OCI-M2 (cell line): Measurements from ENCODE around the gene ANKRD63.

Experiments
- DNase-seq: peaks from one replicate; lab custom pipeline; 2025; ENCODE audit not compliant: unreplicated experiment; lab: John Stamatoyannopoulos, UW

ANKRD63 gene

DNA sequence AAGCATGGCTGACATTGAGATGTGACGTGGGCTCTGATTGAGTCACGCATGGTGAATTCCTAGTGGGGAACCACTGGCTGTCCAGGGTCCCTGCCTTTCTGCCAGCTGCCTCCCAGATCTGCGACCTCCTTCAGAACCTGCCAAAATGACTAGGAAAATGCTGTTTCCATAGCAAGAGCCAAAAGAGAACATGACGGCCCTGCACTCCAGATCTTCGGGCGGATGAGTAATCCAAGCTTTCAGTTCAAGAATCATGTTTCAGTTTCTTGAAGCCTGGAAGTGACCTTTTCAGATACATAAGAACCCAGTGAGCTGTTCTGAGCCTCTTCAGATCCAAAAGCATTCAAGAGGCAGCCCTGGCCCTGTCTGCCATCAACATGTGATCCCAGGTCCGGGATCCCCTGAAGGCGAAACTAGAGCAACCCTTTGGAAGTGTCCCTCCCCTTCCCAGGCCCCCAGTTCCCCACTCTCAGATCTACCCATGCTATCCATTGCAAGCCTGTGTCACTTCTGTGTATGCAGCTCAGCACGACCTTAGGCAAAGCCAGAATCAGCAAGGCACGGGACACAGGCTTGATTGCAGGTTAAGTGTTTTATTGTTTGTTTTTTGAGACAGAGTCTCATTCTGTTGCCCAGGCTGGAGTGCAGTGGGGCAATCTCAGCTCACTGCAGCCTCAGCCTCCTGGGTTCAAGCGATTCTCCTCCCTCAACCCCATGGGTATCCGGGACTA lies 19.7 kb downstream of the ANKRD63 start:
- no peak for DNase-seq

DNA sequence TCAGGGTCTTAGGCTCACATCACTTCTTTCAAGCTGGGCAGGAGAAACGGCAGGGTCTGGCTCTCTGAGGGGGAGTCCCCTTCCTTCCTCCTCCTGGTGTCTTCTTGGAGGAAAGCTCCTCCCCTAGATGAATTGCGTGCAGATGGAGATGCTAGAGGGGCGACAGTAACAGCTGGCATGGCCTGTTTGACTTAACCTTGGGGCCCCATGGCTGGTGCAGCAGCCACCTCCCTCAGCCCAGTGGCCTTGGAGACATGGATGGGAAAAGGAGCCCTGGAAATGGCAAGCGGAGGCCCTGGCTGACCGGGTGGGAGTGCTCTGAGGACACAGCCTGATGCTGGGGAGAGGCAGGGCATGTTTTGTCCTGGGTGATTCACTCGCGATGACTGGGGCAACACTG lies 23.8 kb downstream of the ANKRD63 start:
- no peak for DNase-seq

DNA sequence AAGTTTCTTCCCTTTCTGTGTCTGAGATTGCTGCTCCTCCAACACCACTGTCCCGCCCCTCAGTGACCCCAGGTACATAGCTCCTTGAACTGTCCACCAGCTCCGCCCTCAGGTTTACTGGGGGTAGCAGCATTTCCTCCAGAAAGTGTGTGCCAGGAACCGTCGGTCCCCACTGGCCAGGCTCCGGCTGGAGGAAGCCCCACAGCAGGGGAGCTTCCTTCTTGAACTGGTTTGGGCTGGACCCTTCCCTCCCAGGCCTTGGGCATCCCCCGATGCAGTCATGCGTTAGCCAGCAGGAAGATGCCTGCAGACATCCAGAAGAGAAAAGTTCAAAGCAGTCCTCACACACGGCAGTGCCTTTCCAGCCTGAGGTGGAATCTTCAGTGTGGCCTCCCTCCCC lies 24.3 kb downstream of the ANKRD63 start:
- no peak for DNase-seq

DNA sequence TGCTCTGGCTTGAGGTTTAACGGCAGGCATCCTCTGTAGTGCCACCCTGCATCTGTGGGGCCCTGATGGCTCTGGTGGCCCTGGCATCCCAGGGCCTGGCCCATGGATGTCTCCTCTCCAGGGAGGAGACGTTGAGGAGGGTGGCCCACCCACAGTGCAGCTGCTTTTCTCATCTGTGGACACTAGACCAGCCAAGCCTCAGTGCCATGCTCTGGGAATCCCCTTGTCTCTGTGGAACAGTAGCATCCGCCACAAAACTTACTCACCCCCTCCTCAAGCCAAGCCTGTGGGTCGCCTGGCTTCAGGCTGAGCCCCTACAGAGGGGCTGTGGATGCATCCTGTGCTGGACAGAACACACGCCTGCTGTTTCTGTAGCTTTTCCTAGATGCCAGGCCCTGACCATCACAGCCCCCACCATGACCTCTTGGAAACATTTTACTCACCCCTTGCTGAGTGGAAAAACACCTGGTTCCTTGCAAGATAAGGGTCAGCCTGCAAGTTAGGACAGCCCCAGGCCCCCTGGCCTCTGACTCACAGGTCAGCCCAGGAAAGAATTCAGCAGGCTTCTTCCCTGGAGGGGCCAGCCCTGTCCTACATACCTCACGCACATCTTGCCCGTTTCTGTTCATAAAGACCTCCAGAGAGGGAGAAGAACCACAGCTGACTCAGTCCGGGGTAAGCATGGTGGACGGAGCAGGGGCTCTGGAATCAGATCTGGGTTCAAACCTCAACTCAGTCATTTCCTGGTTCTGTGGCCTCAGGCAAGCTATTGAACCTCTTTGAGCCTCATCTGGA lies 25.0 kb downstream of the ANKRD63 start:
- DNase-seq: no peak

DNA sequence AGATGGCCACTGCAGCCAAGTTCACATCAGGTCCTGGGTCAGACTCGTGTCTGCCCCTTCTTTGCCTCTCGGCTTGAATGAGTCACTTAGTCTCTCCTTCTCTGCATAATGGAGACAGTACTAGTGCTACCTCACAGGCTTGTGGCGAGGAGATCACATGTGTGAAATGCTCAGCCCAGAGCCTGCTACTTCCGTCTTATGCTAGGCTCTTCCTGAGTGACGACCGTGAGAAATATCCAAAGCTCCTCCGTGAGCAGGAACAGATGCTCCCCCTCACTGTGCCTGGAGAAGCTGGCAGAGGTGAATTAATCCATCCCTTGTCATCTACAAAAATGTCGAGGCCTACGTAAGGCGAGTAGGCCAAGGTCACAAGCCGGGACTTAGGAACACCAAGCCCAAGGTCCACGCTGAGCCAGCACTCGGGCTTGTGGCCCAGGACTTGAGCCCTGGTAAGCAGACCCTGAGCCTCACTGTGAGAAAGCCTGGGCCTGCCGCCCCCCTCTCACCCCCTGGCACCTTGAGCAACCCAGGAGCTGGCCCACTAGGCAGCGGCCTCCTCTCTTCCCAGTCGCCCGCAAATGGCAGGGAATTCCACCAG lies 26.1 kb downstream of the ANKRD63 start:
- DNase-seq: no peak

DNA sequence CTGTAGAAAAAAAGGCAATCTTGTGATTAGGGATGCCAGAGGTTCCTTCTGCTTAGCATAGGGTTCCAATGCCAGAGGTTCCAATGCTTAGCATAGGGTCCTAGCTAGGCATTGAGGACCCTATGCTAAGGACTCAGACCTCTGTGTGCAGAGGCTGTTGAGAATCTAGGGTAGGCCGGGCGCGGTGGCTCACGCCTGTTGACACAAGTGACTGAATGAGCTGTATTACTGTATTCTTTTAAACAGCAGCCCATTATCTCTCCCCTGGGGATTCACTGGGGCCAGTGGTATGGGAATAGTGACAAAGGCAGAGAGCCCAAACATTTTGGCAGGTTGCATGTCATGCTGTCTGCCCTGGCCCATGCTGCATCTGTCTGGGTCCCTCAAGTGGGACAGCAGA lies 27.8 kb downstream of the ANKRD63 start:
- DNase-seq: no peak

DNA sequence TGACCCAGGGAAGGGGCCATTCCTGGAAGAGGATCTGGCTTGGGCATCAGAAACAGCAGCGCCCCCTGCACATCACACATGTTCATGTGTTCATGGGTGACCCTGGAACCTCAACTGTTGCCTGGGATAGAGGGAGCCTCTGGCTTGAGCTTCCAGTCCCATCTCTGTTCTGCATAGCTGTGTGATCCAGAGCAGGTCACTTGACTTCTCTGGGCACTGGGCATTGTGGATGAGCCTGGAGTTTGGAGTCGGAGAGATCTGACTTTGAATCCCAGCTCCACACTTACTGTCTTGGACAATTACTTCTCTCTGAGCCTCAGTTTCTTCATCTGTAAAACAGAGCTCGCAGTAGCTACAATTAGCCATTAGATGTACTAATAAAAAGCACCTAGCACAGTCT lies 28.4 kb downstream of the ANKRD63 start:
- DNase-seq: no peak

DNA sequence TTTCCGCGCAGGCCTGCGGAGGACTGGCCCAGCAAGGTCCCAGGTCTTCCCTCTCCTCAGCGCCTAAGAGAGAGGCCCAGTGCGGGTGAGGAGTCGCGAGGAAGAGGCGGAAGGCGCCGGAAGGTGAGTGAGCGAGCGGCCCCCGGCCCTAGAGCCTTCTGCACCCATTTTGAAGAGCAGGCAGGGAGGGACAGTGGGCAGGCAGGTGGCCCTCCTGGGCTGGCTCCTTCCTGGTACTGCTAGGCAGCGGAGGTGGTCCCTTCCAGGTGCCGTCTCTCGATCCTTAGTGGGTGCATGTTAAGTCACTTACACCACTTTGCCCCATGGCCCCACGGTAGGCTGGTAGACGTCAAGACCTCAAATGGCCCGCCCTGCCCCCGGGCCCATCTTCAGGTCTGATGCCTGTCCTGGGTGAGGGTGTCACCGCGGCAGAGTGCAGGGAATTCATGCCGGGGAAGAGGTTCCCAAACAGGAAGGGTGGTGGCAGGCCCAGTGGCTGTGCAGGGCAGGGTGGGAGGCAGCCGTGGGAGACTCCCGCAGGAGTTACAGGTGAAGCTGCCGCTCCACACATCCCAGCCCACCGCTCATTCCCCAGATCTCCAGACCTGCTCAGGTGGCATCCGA lies 29.6 kb downstream of the ANKRD63 start:
- no peak for DNase-seq

DNA sequence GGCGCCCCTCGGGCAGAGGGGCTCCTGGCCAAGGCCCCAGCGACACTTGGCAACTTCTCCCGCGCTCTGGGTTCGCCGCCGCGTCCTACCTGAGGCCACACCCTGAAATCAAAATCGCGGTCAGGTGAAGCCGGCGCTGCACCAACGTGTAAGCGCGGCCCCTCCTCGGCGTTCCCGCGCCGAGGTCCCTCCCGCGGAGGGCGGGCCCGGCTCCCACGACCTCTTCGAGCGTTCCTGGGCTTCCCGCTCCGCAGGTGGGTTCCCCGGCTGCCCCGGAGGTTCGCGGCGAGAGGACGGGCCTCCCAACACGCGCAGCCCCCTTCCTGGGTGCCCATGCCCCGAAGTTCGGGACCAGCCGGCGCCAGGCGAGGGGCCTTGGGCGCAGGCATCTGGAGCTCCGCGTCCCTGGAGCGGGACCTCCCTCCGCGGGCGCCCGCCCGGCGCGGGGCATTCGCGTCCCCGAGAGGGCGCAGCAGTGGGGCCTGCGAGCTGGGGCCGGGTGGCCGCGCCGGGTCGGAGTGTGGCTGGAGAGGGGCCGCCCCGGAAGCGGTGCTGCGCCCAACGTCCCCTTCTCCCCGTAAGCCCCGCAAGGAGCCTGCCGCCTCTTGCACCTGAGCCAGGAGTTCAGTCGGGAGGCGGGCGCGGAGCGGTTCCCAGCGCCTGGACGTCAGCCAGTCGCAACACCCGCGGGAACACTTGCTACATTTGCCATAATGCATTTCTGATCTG lies 30.3 kb downstream of the ANKRD63 start:
- no peak for DNase-seq

DNA sequence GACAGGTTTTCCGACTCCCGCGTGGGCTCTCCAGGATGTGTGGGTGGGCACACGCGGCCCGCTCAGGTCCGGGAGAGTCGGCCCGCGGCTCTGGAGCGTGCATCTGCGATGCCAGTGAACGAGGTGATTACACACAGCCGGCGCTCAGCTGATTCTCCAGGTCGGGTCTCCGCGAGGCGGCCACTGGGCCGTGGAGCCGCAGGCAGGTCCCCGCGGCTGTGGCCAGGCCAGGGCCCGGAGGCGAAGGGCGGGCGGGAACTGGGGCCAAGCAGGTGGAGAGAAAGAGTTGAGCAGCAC lies 30.8 kb downstream of the ANKRD63 start:
- DNase-seq: no peak

DNA sequence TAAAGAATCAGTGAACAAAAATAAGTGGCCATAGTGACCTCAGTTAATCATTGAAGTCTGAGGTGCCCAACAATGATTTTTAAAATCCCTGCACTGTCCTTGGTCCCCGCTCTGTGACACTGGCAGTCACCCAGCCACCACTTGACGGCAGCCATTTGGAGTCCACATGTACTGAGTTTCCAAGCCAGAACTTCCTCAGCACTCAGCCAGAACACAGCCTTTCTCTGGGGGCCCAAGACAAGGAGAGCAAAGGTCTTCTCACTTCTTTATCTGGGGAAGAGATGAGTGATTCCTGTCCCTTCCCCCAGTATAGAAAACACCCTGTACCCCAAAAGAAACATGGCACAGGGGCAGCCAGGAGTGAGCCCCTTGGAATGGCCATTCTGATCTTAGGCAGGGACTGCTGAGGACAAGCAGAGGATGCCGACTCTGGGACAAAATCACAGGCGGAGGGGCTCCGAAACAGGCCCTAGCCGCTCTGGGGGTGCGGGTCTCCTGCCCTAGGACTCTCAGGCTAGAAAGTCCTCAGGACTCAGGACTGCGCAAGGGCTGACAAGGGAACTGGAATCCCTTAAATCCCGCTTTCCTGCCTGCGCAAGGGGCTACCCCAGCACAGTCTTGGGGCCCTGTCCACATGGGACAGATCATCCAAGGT lies 31.3 kb downstream of the ANKRD63 start:
- no peak for DNase-seq

DNA sequence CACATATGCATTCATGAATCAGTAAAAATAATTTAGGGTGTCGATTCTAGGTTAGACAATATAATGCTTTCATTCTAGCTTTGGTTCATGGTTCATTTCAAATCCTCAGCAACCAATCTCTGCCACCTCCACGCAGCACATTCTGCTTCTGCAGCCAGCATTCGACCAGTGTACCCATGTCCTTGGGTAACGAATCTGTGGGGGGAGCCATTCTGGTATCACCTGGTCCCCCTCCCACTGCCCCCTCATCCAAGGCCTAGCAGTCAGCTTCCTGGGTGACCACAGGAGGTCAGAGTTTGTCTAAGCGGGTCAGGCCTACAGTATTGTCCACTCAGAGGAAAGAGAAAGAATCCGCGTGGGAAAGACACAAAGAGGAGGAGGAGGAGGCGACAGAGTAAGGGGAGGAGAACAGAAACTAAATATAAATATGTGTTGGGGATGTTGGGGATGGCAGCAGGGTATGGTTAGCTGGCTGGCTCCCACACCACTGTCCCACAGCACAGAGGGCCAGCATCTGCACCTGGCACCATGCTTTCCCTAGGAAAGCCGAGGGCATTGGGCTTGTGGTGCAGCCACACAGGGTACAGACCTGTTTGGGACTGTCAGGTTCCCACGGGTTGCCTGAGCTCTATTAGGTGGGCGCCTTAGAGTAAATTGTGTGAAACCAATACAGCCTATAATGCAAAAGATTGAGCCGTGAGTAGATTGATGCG lies 31.9 kb downstream of the ANKRD63 start:
- DNase-seq: no peak

DNA sequence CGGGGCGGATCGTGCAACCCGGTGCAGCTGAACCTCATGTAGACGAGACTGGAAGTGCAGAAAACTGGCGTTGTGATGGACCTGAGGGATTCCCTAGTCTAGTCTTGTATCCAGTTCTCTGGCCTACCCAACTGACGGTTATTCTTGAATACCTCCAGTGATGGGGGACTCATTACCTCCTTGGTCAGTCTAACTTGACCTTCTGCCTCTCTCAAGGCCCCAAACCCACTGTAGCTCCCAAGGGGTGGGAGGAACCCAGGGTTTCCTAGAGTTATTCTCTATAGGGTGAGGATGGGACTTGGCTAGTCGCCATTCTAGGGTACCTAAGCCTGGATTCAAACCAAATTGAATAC lies 32.6 kb downstream of the ANKRD63 start:
- no peak for DNase-seq

DNA sequence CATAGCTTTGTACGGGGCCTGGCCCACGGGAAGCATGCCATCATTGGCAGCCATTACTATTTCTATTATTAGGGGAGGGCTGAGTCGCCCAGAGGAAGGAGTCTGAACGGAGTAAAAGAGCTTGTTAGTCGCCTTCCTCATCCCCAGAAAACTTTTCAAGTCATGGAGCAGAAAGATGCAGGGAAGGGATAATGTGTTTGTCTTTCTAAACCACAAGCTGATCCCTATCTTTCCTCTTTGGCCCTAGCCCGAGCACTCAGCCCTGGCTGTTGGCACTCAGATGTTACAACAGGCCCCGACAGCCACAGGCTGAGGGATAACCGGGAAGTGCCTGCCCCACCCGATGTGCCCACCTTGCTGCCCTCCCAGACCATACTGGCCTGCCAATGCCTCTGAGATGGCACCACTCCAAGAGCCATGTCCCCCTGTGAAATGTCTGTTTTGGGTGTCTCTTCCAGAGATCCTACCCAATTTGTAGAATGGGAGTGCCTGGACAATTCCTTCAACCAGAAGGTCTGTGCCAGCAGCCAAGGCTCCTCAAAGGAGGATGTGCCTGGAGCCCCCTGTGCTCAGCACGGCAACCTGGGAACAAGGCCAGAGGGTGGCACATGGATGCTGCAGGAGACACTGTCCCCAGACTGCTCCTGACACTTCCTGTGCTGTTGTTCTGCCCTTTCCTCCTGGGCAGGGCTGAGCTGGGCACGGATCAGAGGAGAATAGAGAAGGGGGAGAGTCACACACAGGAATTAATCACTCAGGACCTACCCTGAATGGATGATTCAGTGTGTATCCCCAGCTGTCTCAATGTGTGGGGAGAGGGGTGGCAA lies 33.2 kb downstream of the ANKRD63 start:
- DNase-seq: no peak

DNA sequence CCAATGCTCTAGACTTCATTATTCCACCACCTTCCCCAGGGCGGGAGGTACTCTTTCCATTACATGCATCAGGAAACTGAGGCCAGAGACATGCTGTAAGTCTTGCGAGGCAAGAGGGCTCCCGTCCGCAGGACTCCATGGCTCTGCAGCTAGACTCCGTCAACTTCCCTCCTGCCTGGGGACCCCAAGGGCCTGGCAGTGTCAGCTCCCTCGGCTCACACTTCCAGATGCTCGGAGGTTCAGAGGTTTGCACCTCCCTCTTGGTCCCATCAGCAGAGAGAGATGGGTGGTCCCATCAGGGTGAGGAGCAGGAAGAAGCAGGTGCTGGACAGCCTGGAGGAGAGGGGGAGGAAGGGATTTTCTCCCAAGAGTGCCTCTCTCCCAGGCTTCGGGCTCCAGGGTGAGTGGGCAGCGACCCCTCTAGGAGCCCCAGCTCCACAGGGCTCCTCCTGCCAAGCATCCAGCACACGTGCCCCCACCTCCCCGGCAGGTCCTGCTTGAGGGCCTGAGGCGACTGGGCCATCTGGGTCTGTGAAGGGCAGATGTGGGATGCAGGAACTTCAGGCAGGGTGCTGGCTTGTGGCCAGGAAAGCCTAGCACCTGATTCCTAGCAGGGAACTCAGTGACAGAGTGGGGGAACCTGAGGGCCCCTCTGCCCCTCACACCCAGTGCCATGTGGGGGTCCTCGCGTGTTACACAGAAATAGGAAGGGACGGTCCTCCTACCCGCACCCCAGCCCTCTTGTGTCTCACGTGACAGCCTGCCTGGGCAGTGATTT lies 34.7 kb downstream of the ANKRD63 start:
- DNase-seq: no peak

DNA sequence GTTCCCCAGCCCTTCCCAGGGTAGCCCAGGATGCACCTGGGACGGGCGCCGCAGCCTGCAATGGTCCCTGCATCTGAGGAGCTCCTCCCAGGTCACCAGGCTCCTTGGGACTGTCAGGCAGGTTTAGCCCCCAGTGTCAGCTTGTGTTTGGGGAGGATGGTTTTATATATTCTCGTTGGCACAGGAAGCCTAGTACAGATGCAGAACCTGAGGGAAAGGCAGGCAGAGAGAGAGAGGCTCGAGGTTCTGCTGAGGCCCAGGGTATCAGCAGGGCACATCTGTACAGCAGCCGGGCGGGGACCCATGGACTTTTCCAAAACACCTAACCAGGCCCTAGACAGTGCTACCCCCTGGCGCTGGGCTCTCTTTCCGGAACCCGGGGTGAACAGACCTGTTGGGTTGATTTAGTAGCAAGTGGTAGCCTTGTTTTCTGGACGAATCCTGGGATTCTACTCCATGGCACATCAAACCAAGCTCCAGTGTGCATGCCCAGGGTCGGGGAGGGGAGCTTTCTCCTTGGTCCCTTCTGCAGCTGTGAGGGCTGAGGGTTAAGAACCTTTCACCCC lies 35.4 kb downstream of the ANKRD63 start:
- no peak for DNase-seq

DNA sequence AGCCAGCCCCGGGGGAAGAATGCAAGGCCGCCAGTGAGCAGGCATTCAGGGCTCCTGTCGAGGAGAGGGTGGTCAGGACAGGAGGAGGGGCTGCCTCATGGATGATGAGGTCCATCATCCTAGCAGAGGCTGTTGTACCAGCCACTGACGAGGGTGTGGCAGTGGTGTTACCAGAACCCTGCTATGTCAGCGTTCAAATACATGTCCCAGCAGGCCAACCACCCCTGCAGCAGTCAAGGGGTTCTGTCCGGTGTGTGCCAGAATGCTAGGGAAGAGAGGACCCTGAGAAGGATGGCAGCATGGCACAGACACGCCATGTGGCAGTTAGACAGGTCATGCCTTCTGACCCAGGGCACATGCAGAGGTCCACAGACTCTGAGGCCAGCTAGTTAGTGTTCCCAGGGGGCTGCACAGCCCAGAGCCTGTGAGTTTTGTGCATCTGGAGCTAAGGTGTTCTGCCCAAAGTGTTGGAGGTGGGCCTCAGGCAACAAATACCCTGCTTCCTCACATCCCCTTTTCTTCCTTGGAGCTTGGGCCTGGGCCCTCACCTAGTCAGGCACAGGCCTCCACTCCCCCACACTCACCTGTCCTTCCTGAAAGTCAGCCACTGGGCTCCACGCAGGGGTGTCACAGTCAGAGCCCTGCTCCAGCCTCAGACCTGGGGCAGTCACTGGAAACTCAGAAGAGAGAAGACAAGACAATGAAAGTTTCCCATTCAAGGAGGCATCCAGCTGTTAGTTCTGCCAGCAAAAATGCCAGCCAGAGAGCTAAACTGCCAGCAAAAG lies 36.2 kb downstream of the ANKRD63 start:
- DNase-seq: no peak
